Measurements from ENCODE around the gene ANGPTL4. TPM values are rescaled to one million over a fixed set of nuclear protein-coding genes. Genes with fewer than 3 reads are reported as not detected.

The ANGPTL4 gene
- polyA plus RNA-seq, 1 donor from 2014 or later: not detected

DNA sequence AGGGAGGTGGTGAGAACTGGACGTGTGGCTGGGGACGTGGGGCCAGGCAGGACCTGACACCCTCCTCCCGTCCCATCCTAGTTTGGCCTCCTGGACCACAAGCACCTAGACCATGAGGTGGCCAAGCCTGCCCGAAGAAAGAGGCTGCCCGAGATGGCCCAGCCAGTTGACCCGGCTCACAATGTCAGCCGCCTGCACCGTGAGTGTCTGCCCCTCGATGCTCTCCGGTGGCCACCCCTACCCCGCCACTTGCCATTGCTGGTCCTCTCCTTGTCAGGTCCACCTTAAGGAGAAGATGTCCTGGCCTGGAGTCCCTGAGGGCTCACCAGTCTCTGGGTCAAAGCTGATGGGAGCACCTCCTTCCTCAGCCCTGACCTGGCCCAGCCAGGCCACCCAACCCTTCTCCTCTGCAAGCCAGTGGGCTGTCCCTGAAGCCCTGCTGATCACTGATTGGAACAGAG is 2.2 kb downstream of the ANGPTL4 start:
- no peak overlapping the region for H3K4me2 ChIP-seq (ENCODE audit: low read length)
- no peak overlapping the region for H3K9ac ChIP-seq (ENCODE audit: low read length)
- no peaks in the 10 kb centered on the region for H3K9me2 ChIP-seq (ENCODE audit: insufficient read depth, low read length)
- H3K4me3 ChIP-seq (ENCODE audit: low read length): no peak overlapping the region
- no peaks in the 10 kb centered on the region for H4K20me1 ChIP-seq (ENCODE audit: insufficient read depth)
- no peaks in the 10 kb centered on the region for H3K9me3 ChIP-seq (ENCODE audit: low read length)
- TF ChIP-seq MXI1 (conservative IDR thresholded peaks at IDR 0.05; ENCODE audit: poor library complexity, severe bottlenecking) (no peak), POLR2AphosphoS5 (IDR thresholded peaks at IDR 0.05) (no peak), EZH2 (IDR thresholded peaks at IDR 0.05; ENCODE audit: borderline replicate concordance, insufficient read depth, low read length, poor library complexity, severe bottlenecking) (no peak), EP300 (conservative IDR thresholded peaks at IDR 0.05; ENCODE audit: poor library complexity, severe bottlenecking) (no peak), SMC3 (conservative IDR thresholded peaks at IDR 0.05; ENCODE audit: poor library complexity) (no peak), RAD21 (conservative IDR thresholded peaks at IDR 0.05) (no peak), TAF1 (IDR thresholded peaks at IDR 0.05; ENCODE audit: low read depth) (no peak)
- TF ChIP-seq, protein P1, sequence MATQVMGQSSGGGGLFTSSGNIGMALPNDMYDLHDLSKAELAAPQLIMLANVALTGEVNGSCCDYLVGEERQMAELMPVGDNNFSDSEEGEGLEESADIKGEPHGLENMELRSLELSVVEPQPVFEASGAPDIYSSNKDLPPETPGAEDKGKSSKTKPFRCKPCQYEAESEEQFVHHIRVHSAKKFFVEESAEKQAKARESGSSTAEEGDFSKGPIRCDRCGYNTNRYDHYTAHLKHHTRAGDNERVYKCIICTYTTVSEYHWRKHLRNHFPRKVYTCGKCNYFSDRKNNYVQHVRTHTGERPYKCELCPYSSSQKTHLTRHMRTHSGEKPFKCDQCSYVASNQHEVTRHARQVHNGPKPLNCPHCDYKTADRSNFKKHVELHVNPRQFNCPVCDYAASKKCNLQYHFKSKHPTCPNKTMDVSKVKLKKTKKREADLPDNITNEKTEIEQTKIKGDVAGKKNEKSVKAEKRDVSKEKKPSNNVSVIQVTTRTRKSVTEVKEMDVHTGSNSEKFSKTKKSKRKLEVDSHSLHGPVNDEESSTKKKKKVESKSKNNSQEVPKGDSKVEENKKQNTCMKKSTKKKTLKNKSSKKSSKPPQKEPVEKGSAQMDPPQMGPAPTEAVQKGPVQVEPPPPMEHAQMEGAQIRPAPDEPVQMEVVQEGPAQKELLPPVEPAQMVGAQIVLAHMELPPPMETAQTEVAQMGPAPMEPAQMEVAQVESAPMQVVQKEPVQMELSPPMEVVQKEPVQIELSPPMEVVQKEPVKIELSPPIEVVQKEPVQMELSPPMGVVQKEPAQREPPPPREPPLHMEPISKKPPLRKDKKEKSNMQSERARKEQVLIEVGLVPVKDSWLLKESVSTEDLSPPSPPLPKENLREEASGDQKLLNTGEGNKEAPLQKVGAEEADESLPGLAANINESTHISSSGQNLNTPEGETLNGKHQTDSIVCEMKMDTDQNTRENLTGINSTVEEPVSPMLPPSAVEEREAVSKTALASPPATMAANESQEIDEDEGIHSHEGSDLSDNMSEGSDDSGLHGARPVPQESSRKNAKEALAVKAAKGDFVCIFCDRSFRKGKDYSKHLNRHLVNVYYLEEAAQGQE (IDR thresholded peaks at IDR 0.05; ENCODE audit: borderline replicate concordance): no peak
- TF ChIP-seq, protein P2, sequence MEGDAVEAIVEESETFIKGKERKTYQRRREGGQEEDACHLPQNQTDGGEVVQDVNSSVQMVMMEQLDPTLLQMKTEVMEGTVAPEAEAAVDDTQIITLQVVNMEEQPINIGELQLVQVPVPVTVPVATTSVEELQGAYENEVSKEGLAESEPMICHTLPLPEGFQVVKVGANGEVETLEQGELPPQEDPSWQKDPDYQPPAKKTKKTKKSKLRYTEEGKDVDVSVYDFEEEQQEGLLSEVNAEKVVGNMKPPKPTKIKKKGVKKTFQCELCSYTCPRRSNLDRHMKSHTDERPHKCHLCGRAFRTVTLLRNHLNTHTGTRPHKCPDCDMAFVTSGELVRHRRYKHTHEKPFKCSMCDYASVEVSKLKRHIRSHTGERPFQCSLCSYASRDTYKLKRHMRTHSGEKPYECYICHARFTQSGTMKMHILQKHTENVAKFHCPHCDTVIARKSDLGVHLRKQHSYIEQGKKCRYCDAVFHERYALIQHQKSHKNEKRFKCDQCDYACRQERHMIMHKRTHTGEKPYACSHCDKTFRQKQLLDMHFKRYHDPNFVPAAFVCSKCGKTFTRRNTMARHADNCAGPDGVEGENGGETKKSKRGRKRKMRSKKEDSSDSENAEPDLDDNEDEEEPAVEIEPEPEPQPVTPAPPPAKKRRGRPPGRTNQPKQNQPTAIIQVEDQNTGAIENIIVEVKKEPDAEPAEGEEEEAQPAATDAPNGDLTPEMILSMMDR (IDR thresholded peaks at IDR 0.05; ENCODE audit: poor library complexity, severe bottlenecking): no peak
- peaks cover 45% of the 10 kb centered on the region for H3K27me3 ChIP-seq (ENCODE audit: insufficient read depth, low read depth, low read length)
- no peak overlapping the region for H2AFZ ChIP-seq (ENCODE audit: low read depth, low read length)
- no peak overlapping the region for H3K27ac ChIP-seq (ENCODE audit: low read length)
- H3K79me2 ChIP-seq (replicated peaks; ENCODE audit: insufficient read depth, low read length): no peaks in the 10 kb centered on the region
- H3K36me3 ChIP-seq (ENCODE audit: insufficient read depth, low read length): no peaks in the 10 kb centered on the region
- no peaks in the 10 kb centered on the region for H3F3A ChIP-seq (ENCODE audit: insufficient read depth, low read length, poor library complexity, severe bottlenecking)

DNA sequence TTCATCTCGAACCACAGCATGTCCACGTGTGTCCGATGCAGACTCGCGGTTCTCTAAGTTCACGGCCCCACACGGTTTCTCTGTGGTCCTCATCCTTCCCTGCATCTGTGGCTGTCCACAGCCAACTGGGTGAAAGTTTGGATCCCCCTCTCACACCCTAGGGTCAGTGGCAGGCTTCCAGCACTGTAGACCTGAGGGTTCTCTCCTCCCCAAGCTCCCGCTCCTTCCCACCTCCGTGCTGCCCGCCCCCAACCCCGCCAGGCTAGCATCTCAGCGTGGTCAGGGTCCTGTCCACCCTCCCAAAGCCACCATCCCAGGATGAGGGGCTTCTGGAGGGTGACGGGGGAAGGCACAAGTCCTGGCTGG is 3.0 kb downstream of the ANGPTL4 start:
- no peaks in the 10 kb centered on the region for H3K36me3 ChIP-seq (ENCODE audit: insufficient read depth, low read length)
- no peaks in the 10 kb centered on the region for H3F3A ChIP-seq (ENCODE audit: insufficient read depth, low read length, poor library complexity, severe bottlenecking)
- TF ChIP-seq, protein P2 (IDR thresholded peaks at IDR 0.05; ENCODE audit: poor library complexity, severe bottlenecking): no peak
- TF ChIP-seq TAF1 (IDR thresholded peaks at IDR 0.05; ENCODE audit: low read depth): no peak
- TF ChIP-seq, protein P1 (IDR thresholded peaks at IDR 0.05; ENCODE audit: borderline replicate concordance): no peak
- no peak for TF ChIP-seq EP300 (conservative IDR thresholded peaks at IDR 0.05; ENCODE audit: poor library complexity, severe bottlenecking)
- TF ChIP-seq POLR2AphosphoS5 (IDR thresholded peaks at IDR 0.05): no peak
- TF ChIP-seq SMC3 (conservative IDR thresholded peaks at IDR 0.05; ENCODE audit: poor library complexity): no peak
- no peak for TF ChIP-seq MXI1 (conservative IDR thresholded peaks at IDR 0.05; ENCODE audit: poor library complexity, severe bottlenecking)
- TF ChIP-seq RAD21 (conservative IDR thresholded peaks at IDR 0.05): no peak
- TF ChIP-seq EZH2 (IDR thresholded peaks at IDR 0.05; ENCODE audit: borderline replicate concordance, insufficient read depth, low read length, poor library complexity, severe bottlenecking): no peak
- no peak overlapping the region for H3K9ac ChIP-seq (ENCODE audit: low read length)
- H3K4me2 ChIP-seq (ENCODE audit: low read length): no peak overlapping the region
- no peaks in the 10 kb centered on the region for H3K9me3 ChIP-seq (ENCODE audit: low read length)
- no peaks in the 10 kb centered on the region for H4K20me1 ChIP-seq (ENCODE audit: insufficient read depth)
- no peaks in the 10 kb centered on the region for H3K9me2 ChIP-seq (ENCODE audit: insufficient read depth, low read length)
- H3K4me3 ChIP-seq (ENCODE audit: low read length): no peak overlapping the region
- H3K27ac ChIP-seq (ENCODE audit: low read length): no peak overlapping the region
- no peaks in the 10 kb centered on the region for H3K79me2 ChIP-seq (replicated peaks; ENCODE audit: insufficient read depth, low read length)
- H3K27me3 ChIP-seq (ENCODE audit: insufficient read depth, low read depth, low read length): peaks cover 42% of the 10 kb centered on the region
- no peak overlapping the region for H2AFZ ChIP-seq (ENCODE audit: low read depth, low read length)
